ENCODE data around the gene PPM1D.
A peak's percentile ranks its signal among the peaks of the same experiment; 100 is the strongest.
"Not testable (repeated sequence)": the region's sequence is repeated elsewhere in the genome, so short reads cannot be mapped to it uniquely, and the experiment has no call there.

PPM1D gene

DNA sequence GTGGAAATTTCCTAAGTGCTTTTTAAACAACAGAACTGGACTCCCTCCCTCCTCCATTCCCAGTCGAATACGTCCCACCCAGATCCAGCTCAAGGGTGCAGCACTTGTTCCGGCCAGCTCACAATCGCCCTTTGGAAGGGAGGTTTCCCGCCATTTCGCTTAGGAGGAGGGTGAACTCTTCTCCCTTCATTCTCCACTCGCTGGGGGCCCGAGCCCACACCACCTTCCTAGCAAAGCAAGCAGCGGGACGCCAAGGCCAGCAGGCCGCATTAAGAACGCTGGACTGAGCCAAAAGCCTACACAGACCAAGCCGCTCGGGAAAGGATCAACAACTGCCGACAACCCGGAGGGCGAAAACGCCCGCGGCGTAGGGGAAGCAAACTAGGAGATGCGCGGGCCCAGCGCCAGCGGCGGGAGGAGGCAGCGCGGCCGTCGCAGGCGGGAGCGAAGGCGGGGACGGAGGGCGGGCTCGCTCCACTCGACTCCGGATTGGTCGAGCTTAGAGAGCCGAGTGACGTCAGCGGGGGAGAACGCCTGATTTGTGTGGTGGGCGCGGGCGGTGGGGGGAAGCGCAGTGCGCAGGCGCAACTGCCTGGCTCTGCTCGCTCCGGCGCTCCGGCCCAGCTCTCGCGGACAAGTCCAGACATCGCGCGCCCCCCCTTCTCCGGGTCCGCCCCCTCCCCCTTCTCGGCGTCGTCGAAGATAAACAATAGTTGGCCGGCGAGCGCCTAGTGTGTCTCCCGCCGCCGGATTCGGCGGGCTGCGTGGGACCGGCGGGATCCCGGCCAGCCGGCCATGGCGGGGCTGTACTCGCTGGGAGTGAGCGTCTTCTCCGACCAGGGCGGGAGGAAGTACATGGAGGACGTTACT, at the start of gene PPM1D:
Gene PPM1D, plus strand, starts transcription at position 574 of the 870 bp plus-strand sequence. Its CDS starts 222 bp downstream, at position 796.
- Histone ChIP-seq H3K27ac (ENCODE audit: low read length) (peak within 1 kb of the TSS; percentile 99), H3K27me3 (ENCODE audit: control insufficient read depth, insufficient read depth, low read length) (no peaks in the 10 kb centered on the region), H3K4me3 (ENCODE audit: low read length) (peak within 1 kb of the TSS; percentile 85), H3K4me1 (ENCODE audit: control insufficient read depth, low read depth, low read length) (peaks cover 10% of the 10 kb centered on the region), H3K9me3 (ENCODE audit: control insufficient read depth, low read depth, low read length) (no peaks in the 10 kb centered on the region), H3K9ac (ENCODE audit: low read length) (peak within 1 kb of the TSS; percentile 99), H3K36me3 (ENCODE audit: control insufficient read depth, low read depth, low read length) (no peaks in the 10 kb centered on the region)

GRCh38 chr17:60552255-60552654, 47.7 kb upstream of the PPM1D start:
- H3K27me3 ChIP-seq (ENCODE audit: control insufficient read depth, insufficient read depth, low read length); H3K9ac ChIP-seq (ENCODE audit: low read length); H3K4me3 ChIP-seq (ENCODE audit: low read length); H3K9me3 ChIP-seq (ENCODE audit: control insufficient read depth, low read depth, low read length); H3K4me1 ChIP-seq (ENCODE audit: control insufficient read depth, low read depth, low read length); H3K36me3 ChIP-seq (ENCODE audit: control insufficient read depth, low read depth, low read length); H3K27ac ChIP-seq (ENCODE audit: low read length): not testable (repeated sequence)

- H3K9me3 ChIP-seq (ENCODE audit: control insufficient read depth, low read depth, low read length), result peaks cover 12% of the 10 kb centered on the region
- no peak overlapping the region for H3K9ac ChIP-seq (ENCODE audit: low read length)
- H3K4me1 ChIP-seq (ENCODE audit: control insufficient read depth, low read depth, low read length), result no peaks in the 10 kb centered on the region
- no peak overlapping the region for H3K4me3 ChIP-seq (ENCODE audit: low read length)
- H3K36me3 ChIP-seq (ENCODE audit: control insufficient read depth, low read depth, low read length), result no peaks in the 10 kb centered on the region
- no peaks in the 10 kb centered on the region for H3K27me3 ChIP-seq (ENCODE audit: control insufficient read depth, insufficient read depth, low read length)
- H3K27ac ChIP-seq (ENCODE audit: low read length), result no peak overlapping the region
These were observed 45.6 kb upstream of the PPM1D start for GRCh38 chr17:60554377-60554788.

DNA sequence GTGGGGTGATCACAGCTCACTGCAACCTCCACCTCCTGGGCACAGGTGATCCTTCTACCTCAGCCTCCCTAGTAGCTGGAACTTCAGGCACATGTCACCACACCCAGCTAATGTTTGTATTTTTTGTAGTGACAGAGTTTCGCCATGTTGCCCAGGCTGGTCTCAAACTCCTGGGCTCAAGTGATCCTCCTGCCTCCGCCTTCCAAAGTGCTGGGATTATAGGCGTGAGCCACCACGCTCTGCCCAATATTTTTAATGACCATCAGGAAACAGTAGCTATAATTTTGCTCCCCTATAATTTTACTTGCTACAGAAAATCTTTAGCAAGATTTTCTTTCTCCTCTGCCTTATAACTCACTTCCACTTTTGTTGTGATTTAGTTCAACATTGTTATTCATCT, 44.2 kb upstream of the PPM1D start:
- Histone ChIP-seq H3K27me3 (ENCODE audit: control insufficient read depth, insufficient read depth, low read length) (no peaks in the 10 kb centered on the region), H3K9me3 (ENCODE audit: control insufficient read depth, low read depth, low read length) (peaks cover 12% of the 10 kb centered on the region), H3K27ac (ENCODE audit: low read length) (no peak overlapping the region), H3K9ac (ENCODE audit: low read length) (no peak overlapping the region), H3K36me3 (ENCODE audit: control insufficient read depth, low read depth, low read length) (no peaks in the 10 kb centered on the region), H3K4me3 (ENCODE audit: low read length) (no peak overlapping the region), H3K4me1 (ENCODE audit: control insufficient read depth, low read depth, low read length) (no peaks in the 10 kb centered on the region)

GRCh38 chr17:60557805-60558204, 42.2 kb upstream of the PPM1D start:
- H3K4me3 ChIP-seq (ENCODE audit: low read length), result no peak overlapping the region

GRCh38 chr17:60559659-60559994, 40.4 kb upstream of the PPM1D start:
- H3K9ac ChIP-seq (ENCODE audit: low read length), result no peak overlapping the region
- no peak overlapping the region for H3K27ac ChIP-seq (ENCODE audit: low read length)
- no peaks in the 10 kb centered on the region for H3K36me3 ChIP-seq (ENCODE audit: control insufficient read depth, low read depth, low read length)
- H3K9me3 ChIP-seq (ENCODE audit: control insufficient read depth, low read depth, low read length), result peaks cover 12% of the 10 kb centered on the region
- H3K27me3 ChIP-seq (ENCODE audit: control insufficient read depth, insufficient read depth, low read length), result no peaks in the 10 kb centered on the region
- H3K4me3 ChIP-seq (ENCODE audit: low read length), result no peak overlapping the region
- H3K4me1 ChIP-seq (ENCODE audit: control insufficient read depth, low read depth, low read length), result no peaks in the 10 kb centered on the region

More at GRCh38 chr17:60557805-60558204, 42.2 kb upstream of the PPM1D start:
- Histone ChIP-seq H3K27me3 (ENCODE audit: control insufficient read depth, insufficient read depth, low read length) (no peaks in the 10 kb centered on the region), H3K9ac (ENCODE audit: low read length) (no peak overlapping the region), H3K9me3 (ENCODE audit: control insufficient read depth, low read depth, low read length) (peaks cover 12% of the 10 kb centered on the region), H3K4me1 (ENCODE audit: control insufficient read depth, low read depth, low read length) (no peaks in the 10 kb centered on the region), H3K27ac (ENCODE audit: low read length) (no peak overlapping the region), H3K36me3 (ENCODE audit: control insufficient read depth, low read depth, low read length) (no peaks in the 10 kb centered on the region)

- Histone ChIP-seq H3K4me3 (ENCODE audit: low read length) (no peak overlapping the region), H3K9ac (ENCODE audit: low read length) (no peak overlapping the region), H3K27ac (ENCODE audit: low read length) (no peak overlapping the region), H3K36me3 (ENCODE audit: control insufficient read depth, low read depth, low read length) (no peaks in the 10 kb centered on the region), H3K4me1 (ENCODE audit: control insufficient read depth, low read depth, low read length) (no peaks in the 10 kb centered on the region), H3K9me3 (ENCODE audit: control insufficient read depth, low read depth, low read length) (peaks cover 12% of the 10 kb centered on the region), H3K27me3 (ENCODE audit: control insufficient read depth, insufficient read depth, low read length) (no peaks in the 10 kb centered on the region)
These were observed 39.8 kb upstream of the PPM1D start for GRCh38 chr17:60559995-60560859.

- Histone ChIP-seq H3K9me3 (ENCODE audit: control insufficient read depth, low read depth, low read length) (peaks cover 12% of the 10 kb centered on the region), H3K27me3 (ENCODE audit: control insufficient read depth, insufficient read depth, low read length) (no peaks in the 10 kb centered on the region), H3K4me1 (ENCODE audit: control insufficient read depth, low read depth, low read length) (no peaks in the 10 kb centered on the region), H3K36me3 (ENCODE audit: control insufficient read depth, low read depth, low read length) (no peaks in the 10 kb centered on the region), H3K4me3 (ENCODE audit: low read length) (no peak overlapping the region), H3K27ac (ENCODE audit: low read length) (no peak overlapping the region), H3K9ac (ENCODE audit: low read length) (no peak overlapping the region)
These were observed 39.1 kb upstream of the PPM1D start for GRCh38 chr17:60560860-60561257.

DNA sequence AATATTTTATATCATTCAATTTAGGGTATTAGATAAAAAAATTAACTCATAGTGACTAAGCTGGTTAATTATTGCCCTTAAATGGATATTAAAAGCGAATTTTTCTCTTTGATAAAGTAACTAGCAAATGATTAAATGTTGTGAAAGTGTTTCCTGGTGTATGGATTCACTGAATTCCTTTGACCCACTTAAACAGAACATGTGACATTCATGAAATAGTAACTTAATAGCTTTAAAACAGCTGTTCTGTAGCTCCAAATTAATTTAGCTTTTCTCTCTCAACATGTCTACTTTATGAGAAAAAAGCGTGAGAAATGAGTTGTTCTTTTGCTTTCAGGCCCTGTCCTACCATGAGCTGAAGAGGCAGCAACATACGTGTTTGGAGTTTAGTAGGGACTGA, 37.6 kb upstream of the PPM1D start:
- no peak overlapping the region for H3K4me3 ChIP-seq (ENCODE audit: low read length)
- H3K27me3 ChIP-seq (ENCODE audit: control insufficient read depth, insufficient read depth, low read length), result no peaks in the 10 kb centered on the region
- H3K9ac ChIP-seq (ENCODE audit: low read length), result no peak overlapping the region
- no peaks in the 10 kb centered on the region for H3K36me3 ChIP-seq (ENCODE audit: control insufficient read depth, low read depth, low read length)
- H3K4me1 ChIP-seq (ENCODE audit: control insufficient read depth, low read depth, low read length), result no peaks in the 10 kb centered on the region
- H3K27ac ChIP-seq (ENCODE audit: low read length), result no peak overlapping the region
- peaks cover 8% of the 10 kb centered on the region for H3K9me3 ChIP-seq (ENCODE audit: control insufficient read depth, low read depth, low read length)

DNA sequence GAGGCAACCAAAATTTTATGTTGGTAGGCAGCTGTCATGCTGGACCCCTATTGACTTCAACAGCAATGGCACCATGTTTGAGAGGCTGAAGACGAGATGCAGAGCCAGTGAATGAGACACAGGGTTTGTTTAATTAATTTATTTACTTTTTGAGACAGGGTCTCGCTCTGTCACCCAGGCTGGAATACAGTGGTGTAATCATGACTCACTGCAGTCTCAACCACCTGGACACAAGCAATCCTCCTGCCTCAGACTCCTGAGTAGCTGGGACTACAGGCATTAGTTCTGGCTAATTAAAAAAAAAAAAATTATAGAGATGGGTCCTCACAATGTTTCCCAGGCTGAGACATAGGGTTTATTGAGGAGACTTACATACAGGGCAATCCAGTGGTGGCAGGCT, 36.2 kb upstream of the PPM1D start:
- Histone ChIP-seq H3K36me3 (ENCODE audit: control insufficient read depth, low read depth, low read length) (no peaks in the 10 kb centered on the region), H3K9ac (ENCODE audit: low read length) (no peak overlapping the region), H3K27ac (ENCODE audit: low read length) (no peak overlapping the region), H3K9me3 (ENCODE audit: control insufficient read depth, low read depth, low read length) (no peaks in the 10 kb centered on the region), H3K4me1 (ENCODE audit: control insufficient read depth, low read depth, low read length) (no peaks in the 10 kb centered on the region), H3K27me3 (ENCODE audit: control insufficient read depth, insufficient read depth, low read length) (no peaks in the 10 kb centered on the region), H3K4me3 (ENCODE audit: low read length) (no peak overlapping the region)

GRCh38 chr17:60565233-60565632, 34.8 kb upstream of the PPM1D start:
- Histone ChIP-seq H3K9me3 (ENCODE audit: control insufficient read depth, low read depth, low read length) (no peaks in the 10 kb centered on the region), H3K27me3 (ENCODE audit: control insufficient read depth, insufficient read depth, low read length) (no peaks in the 10 kb centered on the region), H3K4me1 (ENCODE audit: control insufficient read depth, low read depth, low read length) (no peaks in the 10 kb centered on the region), H3K4me3 (ENCODE audit: low read length) (no peak overlapping the region), H3K36me3 (ENCODE audit: control insufficient read depth, low read depth, low read length) (no peaks in the 10 kb centered on the region), H3K9ac (ENCODE audit: low read length) (no peak overlapping the region), H3K27ac (ENCODE audit: low read length) (no peak overlapping the region)
